B cell (primary cell): ENCODE measurements around the gene STYX. TPM values are rescaled to one million over a fixed set of nuclear protein-coding genes. Genes with fewer than 3 reads are reported as not detected.

Experiments
- ATAC-seq: fragments of 200-7000 bp; cut with Tn5 transposase; one replicate; pipeline ENCODE4 v1.10.0; 2021; ENCODE audit warnings: low read depth, mild to moderate bottlenecking, moderate number of reproducible peaks, moderate library complexity
- CTCF ChIA-PET: fragments of 350-600 bp; sonication (Branson Sonifier 250); formaldehyde crosslinking; loops from one replicate; lab custom pipeline; 2021; ENCODE audit warnings: antibody characterized with exemption, inconsistent platforms; lab: Charles Lee
- POLR2A ChIA-PET: fragments of 350-600 bp; sonication (Branson Sonifier 250); formaldehyde crosslinking; loops from one replicate; lab custom pipeline; 2021; ENCODE audit warnings: antibody characterized with exemption; lab: Charles Lee
- DNase-seq: peaks from one replicate; pipeline ENCODE4 v3.0.0; 2013
- H2AFZ ChIP-seq: 2 replicates; pipeline ENCODE4 v1.6.1; 2012; ENCODE audit warnings: mild to moderate bottlenecking, low read depth, low read length; ENCODE audit not compliant: insufficient read depth, poor library complexity, severe bottlenecking
- H3K27ac ChIP-seq, 2 donors: 1 replicate in 1 of 2; 2 replicates in 1 of 2; pipeline ENCODE4 v1.5.1; 2012 to 2013; ENCODE audit warnings: low read length in 2 of 2, mild to moderate bottlenecking in 2 of 2, moderate library complexity in 1 of 2
- H3K27me3 ChIP-seq, 4 experiments: fragments of 200-600 bp in 1 of 4; sonication (generic) in 1 of 4; replicated peaks in 1 of 4; 1 replicate in 2 of 4; 2 replicates in 2 of 4; pipeline versions ENCODE4 v1.6.1 to v1.7.0; 2013 to 2016; ENCODE audit warnings: low read length in 3 of 4, mild to moderate bottlenecking in 2 of 4, mixed read lengths in 1 of 4, moderate library complexity in 1 of 4; ENCODE audit not compliant: insufficient read depth in 4 of 4, control insufficient read depth in 3 of 4; ENCODE audit errors: control extremely low read depth in 1 of 4
- H3K36me3 ChIP-seq, 2 experiments: replicated peaks in 1 of 2; 1 replicate in 1 of 2; 2 replicates in 1 of 2; pipeline versions ENCODE4 v1.6.1 to v1.7.1; 2013; ENCODE audit warnings: low read length in 1 of 2; ENCODE audit not compliant: insufficient read depth in 2 of 2, control insufficient read depth in 1 of 2; ENCODE audit errors: control extremely low read depth in 1 of 2, extremely low read depth in 1 of 2
- H3K4me1 ChIP-seq, 2 donors: fragments of 200-600 bp in 1 of 2; sonication (generic) in 1 of 2; 1 replicate in 1 of 2; 2 replicates in 1 of 2; pipeline versions ENCODE4 v1.5.1 to v1.6.1; 2013 to 2017; ENCODE audit warnings: low read length in 2 of 2; ENCODE audit not compliant: control insufficient read depth in 2 of 2, insufficient read depth in 2 of 2
- H3K4me2 ChIP-seq: replicated peaks from 2 replicates; pipeline ENCODE3; 2012; ENCODE audit warnings: mild to moderate bottlenecking, low read depth, low read length; ENCODE audit not compliant: poor library complexity, severe bottlenecking
- H3K4me3 ChIP-seq, 5 experiments: fragments of 200-600 bp in 1 of 5; sonication (generic) in 1 of 5; 1 replicate in 3 of 5; 2 replicates in 2 of 5; pipeline versions ENCODE4 v1.5.1 to v1.7.0; 2011 to 2016; ENCODE audit warnings: low read length in 4 of 5, mild to moderate bottlenecking in 4 of 5, low read depth in 2 of 5, control low read depth in 1 of 5, moderate library complexity in 1 of 5; ENCODE audit not compliant: insufficient read depth in 1 of 5; ENCODE audit errors: control extremely low read depth in 1 of 5, extremely low read depth in 1 of 5
- H3K79me2 ChIP-seq: fragments of 200-600 bp; sonication (generic); one replicate; pipeline ENCODE4 v1.6.0; 2016; ENCODE audit warnings: low read length; ENCODE audit not compliant: control insufficient read depth, insufficient read depth
- H3K9ac ChIP-seq: fragments of 200-600 bp; sonication (generic); 2 replicates; pipeline ENCODE4 v1.6.1; 2017; ENCODE audit warnings: mild to moderate bottlenecking, low read length, moderate library complexity
- H3K9me3 ChIP-seq, 3 donors: one replicate each; pipeline versions ENCODE4 v1.6.1 to v1.7.1; 2013; ENCODE audit warnings: low read length in 2 of 3; ENCODE audit not compliant: control insufficient read depth in 2 of 3, insufficient read depth in 1 of 3; ENCODE audit errors: control extremely low read depth in 1 of 3
- H4K20me1 ChIP-seq: 2 replicates; pipeline ENCODE4 v1.6.0; 2012; ENCODE audit warnings: mild to moderate bottlenecking, low read length; ENCODE audit not compliant: insufficient read depth, control insufficient read depth, poor library complexity, severe bottlenecking
- H3K27ac Mint-ChIP-seq: one replicate; pipeline ENCODE4 v1.8.0; 2021; ENCODE audit warnings: mixed read lengths
- H3K27me3 Mint-ChIP-seq: one replicate; pipeline ENCODE4 v1.8.0; 2021; ENCODE audit warnings: mixed read lengths
- H3K4me1 Mint-ChIP-seq: one replicate; pipeline ENCODE4 v1.8.0; 2021; ENCODE audit warnings: mixed read lengths
- H3K4me3 Mint-ChIP-seq: one replicate; pipeline ENCODE4 v1.8.0; 2021; ENCODE audit warnings: mixed read lengths
- H3K9me3 Mint-ChIP-seq: one replicate; pipeline ENCODE4 v1.8.0; 2022; ENCODE audit warnings: mixed read lengths; ENCODE audit not compliant: insufficient read depth
- EZH2 ChIP-seq: IDR thresholded peaks from 2 replicates; pipeline ENCODE4 v1.6.1; 2012; ENCODE audit warnings: borderline replicate concordance, low read depth, mild to moderate bottlenecking, moderate library complexity, low read length; ENCODE audit not compliant: insufficient read depth, poor library complexity, severe bottlenecking
- WGBS: methylation state at CpG from one replicate; pipeline ENCODE4 v1.1.5; 2013; ENCODE audit warnings: missing lambda C conversion rate; ENCODE audit not compliant: insufficient coverage; 5-methylcytosine and 5-hydroxymethylcytosine counted together
- intact Hi-C: fragments of 100-400 bp; cut with micrococcal nuclease; formaldehyde crosslinking; loops from one replicate; pipeline ENCODE4 v1.10.0; 2022
- polyA plus RNA-seq: library from polyadenylated mRNA; depleted of rRNA; stranded (reverse); fragments of >200 nt; gene quantifications from 2 replicates; pipeline ENCODE4 v1.2.3, GENCODE V29; 2012
- total RNA-seq, 2 donors: library from RNA; stranded (reverse); fragments of 120-200 nt in 1 of 2; gene quantifications; 1 replicate in 1 of 2; 2 replicates in 1 of 2; pipeline versions ENCODE4 v1.2.3 to v1.2.4, GENCODE V29; 2013 to 2022
- TF ChIP-seq, protein P1 (sequence below): fragments of 200-600 bp; IDR thresholded peaks from one replicate; pipeline ENCODE4 v1.8.0; 2022; ENCODE audit warnings: antibody characterized with exemption, mild to moderate bottlenecking

Gene STYX
- total and polyA plus RNA-seq, 2 donors (not counting 1 experiment from before 2014, with no cell fraction given) = 5.0 to 15.7 TPM

DNA sequence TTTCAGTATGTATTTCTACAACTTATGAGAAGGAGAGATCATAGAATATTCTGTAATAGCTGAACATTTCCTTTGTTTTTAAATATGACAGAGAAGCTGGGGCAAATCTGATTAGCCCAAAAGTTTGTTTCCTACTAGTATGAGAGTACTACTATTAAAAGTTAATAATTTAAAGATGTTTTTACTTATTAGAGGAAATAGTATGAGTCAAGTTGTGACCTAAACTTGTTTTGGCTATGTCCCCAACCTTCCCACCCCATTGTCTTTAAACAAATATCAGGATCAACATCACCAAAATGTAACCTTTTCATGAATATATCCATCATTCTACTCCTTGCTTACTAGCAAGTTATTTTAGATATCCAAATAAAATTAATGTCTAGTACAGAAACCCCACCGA lies 50.9 kb downstream of the STYX start:
- H3K27me3 Mint-ChIP-seq = no peaks in the 10 kb centered on the region
- ChIA-PET CTCF (no interaction called here), POLR2A (no interaction called here)
- H3K4me1 Mint-ChIP-seq = no peaks in the 10 kb centered on the region
- H4K20me1 ChIP-seq = no peaks in the 10 kb centered on the region
- peaks cover under 1% of the 10 kb centered on the region for H3K79me2 ChIP-seq
- H3K9me3 Mint-ChIP-seq = no peaks in the 10 kb centered on the region
- no peak overlapping the region for H3K9ac ChIP-seq
- DNase-seq (no peak), ATAC-seq (no peak)
- no peaks in the 10 kb centered on the region for H3K4me1 ChIP-seq
- TF ChIP-seq, protein P1, sequence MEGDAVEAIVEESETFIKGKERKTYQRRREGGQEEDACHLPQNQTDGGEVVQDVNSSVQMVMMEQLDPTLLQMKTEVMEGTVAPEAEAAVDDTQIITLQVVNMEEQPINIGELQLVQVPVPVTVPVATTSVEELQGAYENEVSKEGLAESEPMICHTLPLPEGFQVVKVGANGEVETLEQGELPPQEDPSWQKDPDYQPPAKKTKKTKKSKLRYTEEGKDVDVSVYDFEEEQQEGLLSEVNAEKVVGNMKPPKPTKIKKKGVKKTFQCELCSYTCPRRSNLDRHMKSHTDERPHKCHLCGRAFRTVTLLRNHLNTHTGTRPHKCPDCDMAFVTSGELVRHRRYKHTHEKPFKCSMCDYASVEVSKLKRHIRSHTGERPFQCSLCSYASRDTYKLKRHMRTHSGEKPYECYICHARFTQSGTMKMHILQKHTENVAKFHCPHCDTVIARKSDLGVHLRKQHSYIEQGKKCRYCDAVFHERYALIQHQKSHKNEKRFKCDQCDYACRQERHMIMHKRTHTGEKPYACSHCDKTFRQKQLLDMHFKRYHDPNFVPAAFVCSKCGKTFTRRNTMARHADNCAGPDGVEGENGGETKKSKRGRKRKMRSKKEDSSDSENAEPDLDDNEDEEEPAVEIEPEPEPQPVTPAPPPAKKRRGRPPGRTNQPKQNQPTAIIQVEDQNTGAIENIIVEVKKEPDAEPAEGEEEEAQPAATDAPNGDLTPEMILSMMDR = no peak
- TF ChIP-seq EZH2 = no peak
- peaks cover 0 to 3% of the 10 kb centered on the region in 2 experiments for H3K36me3 ChIP-seq
- intact Hi-C loops = loop anchor here (10.0 kb wide), 1 partner anchor 796 kb away; the partner anchor contains the start of gene RTRAF
- no peak overlapping the region for H2AFZ ChIP-seq
- no peaks in the 10 kb centered on the region for H3K9me3 ChIP-seq
- no peak overlapping the region for H3K27ac Mint-ChIP-seq
- no peak overlapping the region for H3K4me3 ChIP-seq
- H3K4me3 Mint-ChIP-seq = no peak overlapping the region
- H3K4me2 ChIP-seq = no peak overlapping the region
- no CpG with 5 or more reads among the region's 1 CpG for whole genome bisulfite sequencing
- H3K27me3 ChIP-seq = no peaks in the 10 kb centered on the region
- no peak overlapping the region for H3K27ac ChIP-seq

DNA sequence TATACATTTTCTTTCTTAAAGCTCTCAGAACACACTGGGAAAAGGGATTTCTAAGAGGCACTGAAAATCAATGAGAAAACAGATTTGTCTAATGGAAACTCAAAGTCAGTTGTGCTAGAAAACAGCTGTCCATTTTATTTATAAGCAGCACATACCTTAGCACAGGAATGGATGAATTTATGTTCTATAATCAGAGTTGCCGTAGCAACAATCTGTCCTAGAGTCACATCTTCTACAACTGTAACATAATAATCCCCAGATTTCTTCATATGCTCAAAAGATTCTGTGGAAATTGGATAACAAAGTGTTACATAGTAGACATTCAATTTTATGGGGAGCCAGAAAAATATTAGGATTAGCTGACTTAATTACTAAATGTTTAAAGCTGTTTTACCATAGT lies 51.7 kb downstream of the STYX start:
- intact Hi-C loops = loop anchor here (10.0 kb wide), 1 partner anchor 797 kb away; the partner anchor contains the start of gene RTRAF
- Histone ChIP-seq H3K27ac (no peak overlapping the region), H3K4me3 (no peak overlapping the region), H3K27me3 (no peaks in the 10 kb centered on the region), H2AFZ (no peak overlapping the region), H4K20me1 (no peaks in the 10 kb centered on the region), H3K79me2 (peaks cover 2% of the 10 kb centered on the region), H3K4me2 (no peak overlapping the region), H3K4me1 (no peaks in the 10 kb centered on the region), H3K9ac (no peak overlapping the region), H3K36me3 (peaks cover 0 to 3% of the 10 kb centered on the region in 2 experiments), H3K9me3 (no peaks in the 10 kb centered on the region)
- H3K4me3 Mint-ChIP-seq = no peak overlapping the region
- H3K27me3 Mint-ChIP-seq = no peaks in the 10 kb centered on the region
- DNase-seq (no peak), ATAC-seq (no peak)
- POLR2A ChIA-PET = no interaction called here
- peaks cover 1% of the 10 kb centered on the region for H3K4me1 Mint-ChIP-seq
- WGBS = no CpG with 5 or more reads among the region's 1 CpG
- TF ChIP-seq, protein P1 = no peak
- no peak for TF ChIP-seq EZH2
- H3K9me3 Mint-ChIP-seq = no peaks in the 10 kb centered on the region
- no peak overlapping the region for H3K27ac Mint-ChIP-seq
- CTCF ChIA-PET = no interaction called here
